HEK293 (cell line): ENCODE results near the gene SLC2A4RG.

Source experiments
- BCL11B ChIP-seq: fragments of 450-650 bp; formaldehyde crosslinking; IDR thresholded peaks from 2 replicates; pipeline ENCODE4 v1.5.1; 2016; ENCODE audit warnings: low read depth, missing biosample characterization, missing genetic modification characterization
- GLIS1 ChIP-seq: fragments of 450-650 bp; formaldehyde crosslinking; IDR thresholded peaks from 2 replicates; pipeline ENCODE4 v1.5.1; 2016; ENCODE audit warnings: missing biosample characterization, missing genetic modification characterization
- SP7 ChIP-seq: fragments of 450-650 bp; formaldehyde crosslinking; IDR thresholded peaks from 2 replicates; pipeline ENCODE4 v1.5.1; 2016; ENCODE audit warnings: missing biosample characterization, missing genetic modification characterization
- WT1 ChIP-seq: fragments of 450-650 bp; formaldehyde crosslinking; IDR thresholded peaks from 2 replicates; pipeline ENCODE4 v1.5.1; 2016; ENCODE audit warnings: missing biosample characterization, missing genetic modification characterization
- ZFP41 ChIP-seq: fragments of 450-650 bp; formaldehyde crosslinking; IDR thresholded peaks from 2 replicates; pipeline ENCODE4 v1.5.1; 2016; ENCODE audit warnings: missing biosample characterization, missing genetic modification characterization, borderline replicate concordance
- ZNF132 ChIP-seq: fragments of 450-650 bp; formaldehyde crosslinking; IDR thresholded peaks from 2 replicates; pipeline ENCODE4 v1.5.1; 2017; ENCODE audit warnings: missing biosample characterization, missing genetic modification characterization, borderline replicate concordance
- ZNF175 ChIP-seq: fragments of 450-650 bp; formaldehyde crosslinking; IDR thresholded peaks from 2 replicates; pipeline ENCODE4 v1.5.1; 2016; ENCODE audit warnings: missing biosample characterization, missing genetic modification characterization
- ZNF239 ChIP-seq: fragments of 450-650 bp; formaldehyde crosslinking; IDR thresholded peaks from 2 replicates; pipeline ENCODE4 v1.5.1; 2016; ENCODE audit warnings: missing biosample characterization, missing genetic modification characterization
- ZNF335 ChIP-seq: fragments of 450-650 bp; formaldehyde crosslinking; conservative IDR thresholded peaks from 2 replicates; pipeline ENCODE4 v1.5.1; 2016; ENCODE audit warnings: missing biosample characterization, missing genetic modification characterization
- ZNF341 ChIP-seq: fragments of 450-650 bp; formaldehyde crosslinking; IDR thresholded peaks from 2 replicates; pipeline ENCODE4; 2016; ENCODE audit warnings: low read depth, missing biosample characterization, missing genetic modification characterization
- ZNF366 ChIP-seq: fragments of 450-650 bp; formaldehyde crosslinking; conservative IDR thresholded peaks from 2 replicates; pipeline ENCODE4 v1.5.1; 2016; ENCODE audit warnings: missing biosample characterization, missing genetic modification characterization
- ZNF404 ChIP-seq: fragments of 450-650 bp; formaldehyde crosslinking; IDR thresholded peaks from 2 replicates; pipeline ENCODE4 v1.5.1; 2017; ENCODE audit warnings: missing biosample characterization, missing genetic modification characterization
- ZNF416 ChIP-seq: fragments of 450-650 bp; formaldehyde crosslinking; IDR thresholded peaks from 2 replicates; pipeline ENCODE4 v1.5.1; 2016; ENCODE audit warnings: missing biosample characterization, missing genetic modification characterization
- ZNF423 ChIP-seq: fragments of 450-650 bp; formaldehyde crosslinking; IDR thresholded peaks from 2 replicates; pipeline ENCODE4 v1.5.1; 2016; ENCODE audit warnings: missing biosample characterization, missing genetic modification characterization
- ZNF426 ChIP-seq: fragments of 450-650 bp; formaldehyde crosslinking; IDR thresholded peaks from 2 replicates; pipeline ENCODE4 v1.5.1; 2017; ENCODE audit warnings: missing biosample characterization, missing genetic modification characterization, mild to moderate bottlenecking, inconsistent platforms, moderate library complexity
- ZNF473 ChIP-seq: fragments of 450-650 bp; formaldehyde crosslinking; IDR thresholded peaks from 2 replicates; pipeline ENCODE4 v1.5.1; 2017; ENCODE audit warnings: missing biosample characterization, missing genetic modification characterization
- ZNF529 ChIP-seq: fragments of 450-650 bp; formaldehyde crosslinking; IDR thresholded peaks from 2 replicates; pipeline ENCODE4 v1.5.1; 2017; ENCODE audit warnings: missing genetic modification characterization, missing biosample characterization; ENCODE audit not compliant: insufficient replicate concordance
- ZNF596 ChIP-seq: fragments of 450-650 bp; IDR thresholded peaks from 2 replicates; pipeline ENCODE4 v1.5.0; 2018; ENCODE audit warnings: missing biosample characterization, mild to moderate bottlenecking, missing genetic modification characterization, moderate library complexity
- ZNF623 ChIP-seq: fragments of 450-650 bp; formaldehyde crosslinking; IDR thresholded peaks from 2 replicates; pipeline ENCODE4 v1.5.1; 2016; ENCODE audit warnings: missing biosample characterization, missing genetic modification characterization
- ZNF624 ChIP-seq: fragments of 450-650 bp; formaldehyde crosslinking; IDR thresholded peaks from 2 replicates; pipeline ENCODE4 v1.5.1; 2017; ENCODE audit warnings: missing biosample characterization, missing genetic modification characterization
- ZNF664 ChIP-seq: fragments of 450-650 bp; formaldehyde crosslinking; IDR thresholded peaks from 2 replicates; pipeline ENCODE4 v1.5.1; 2016; ENCODE audit warnings: missing biosample characterization, missing genetic modification characterization
- ZNF677 ChIP-seq: fragments of 450-650 bp; IDR thresholded peaks from 2 replicates; pipeline ENCODE4 v1.5.0; 2018; ENCODE audit warnings: missing biosample characterization, mild to moderate bottlenecking, missing genetic modification characterization, moderate library complexity
- ZNF768 ChIP-seq: fragments of 450-650 bp; formaldehyde crosslinking; IDR thresholded peaks from 2 replicates; pipeline ENCODE4 v1.5.1; 2018; ENCODE audit warnings: missing biosample characterization, mild to moderate bottlenecking, missing genetic modification characterization
- ZNF792 ChIP-seq: fragments of 450-650 bp; formaldehyde crosslinking; IDR thresholded peaks from 2 replicates; pipeline ENCODE4 v1.5.1; 2016; ENCODE audit warnings: missing biosample characterization, missing genetic modification characterization
- ZSCAN16 ChIP-seq: fragments of 450-650 bp; formaldehyde crosslinking; IDR thresholded peaks from 2 replicates; pipeline ENCODE4 v1.5.1; 2016; ENCODE audit warnings: missing biosample characterization, missing genetic modification characterization
- TF ChIP-seq, protein P1 (sequence below): fragments of 450-650 bp; formaldehyde crosslinking; IDR thresholded peaks from 2 replicates; pipeline ENCODE4 v1.5.1; 2016; ENCODE audit warnings: missing biosample characterization, missing genetic modification characterization
- TF ChIP-seq, protein P2 (sequence below): fragments of 450-650 bp; formaldehyde crosslinking; IDR thresholded peaks from 2 replicates; pipeline ENCODE4 v1.5.1; 2017; ENCODE audit warnings: missing biosample characterization, mild to moderate bottlenecking, missing genetic modification characterization, moderate library complexity
- TF ChIP-seq, protein P3 (sequence below): fragments of 450-650 bp; formaldehyde crosslinking; IDR thresholded peaks from 2 replicates; pipeline ENCODE4 v1.5.1; 2016; ENCODE audit warnings: missing biosample characterization, missing genetic modification characterization, borderline replicate concordance
- TF ChIP-seq, protein P4 (sequence below): fragments of 450-650 bp; formaldehyde crosslinking; IDR thresholded peaks from 2 replicates; pipeline ENCODE4 v1.5.1; 2017; ENCODE audit warnings: missing biosample characterization, missing genetic modification characterization

The SLC2A4RG gene

DNA sequence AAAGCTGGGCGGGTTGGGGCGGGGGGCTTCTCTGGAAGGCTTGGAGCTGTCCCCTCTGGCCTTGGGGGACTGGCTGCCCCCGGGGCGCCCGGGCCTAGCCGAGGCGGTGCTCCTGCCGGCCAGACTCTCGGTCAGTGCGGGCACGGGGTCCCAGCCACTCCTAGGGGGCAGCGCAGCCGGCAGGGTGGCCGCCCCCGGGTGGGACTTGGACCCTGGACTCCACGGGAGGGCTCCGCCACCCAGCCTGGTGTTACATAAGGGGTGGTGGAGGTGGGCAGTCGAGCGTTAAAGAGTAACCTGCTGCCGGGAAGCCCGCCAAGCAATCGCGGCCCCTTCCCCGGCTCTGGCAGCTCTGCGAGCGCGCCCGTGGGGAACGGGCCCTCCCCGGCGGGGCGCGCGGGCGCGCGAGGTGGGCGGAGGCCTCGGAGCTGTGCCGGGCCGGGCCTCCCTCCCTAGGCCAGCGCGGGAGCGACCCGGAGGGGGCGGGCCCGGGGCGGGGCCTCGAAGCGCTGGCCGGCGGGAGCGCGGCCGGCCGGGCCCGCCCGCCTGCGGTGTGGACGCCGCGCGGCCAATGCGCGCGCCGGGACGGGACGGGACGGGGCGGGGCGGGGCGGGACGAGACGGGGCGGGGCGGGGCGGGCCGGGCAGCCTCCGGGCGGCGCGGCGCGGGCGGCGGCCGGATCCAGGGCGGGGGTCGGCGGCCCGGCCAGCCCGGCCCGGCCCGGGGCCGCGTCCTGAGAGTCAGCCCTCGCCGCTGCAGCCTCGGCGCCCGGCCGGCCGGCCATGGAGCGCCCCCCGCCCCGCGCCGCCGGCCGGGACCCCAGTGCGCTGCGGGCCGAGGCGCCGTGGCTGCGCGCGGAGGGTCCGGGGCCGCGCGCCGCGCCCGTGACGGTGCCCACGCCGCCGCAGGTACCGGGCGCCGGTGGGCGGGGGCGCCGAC lies at the start of gene SLC2A4RG (continued):
- TF ChIP-seq ZNF132 (no peak), ZNF426 (tag by site-specific recombination) (no peak), ZNF596 (tag by site-specific recombination) (no peak), GLIS1 (tag by site-specific recombination) (peak; percentile 80), ZNF175 (tag by site-specific recombination) (no peak), ZNF404 (tag by site-specific recombination) (no peak), ZNF529 (no peak), ZNF341 (tag by site-specific recombination) (peak; percentile 59), ZNF423 (tag by site-specific recombination) (peak; percentile 76; the same call in 1 of the 2 replicates), ZNF239 (tag by site-specific recombination) (no peak), ZNF335 (tag by site-specific recombination) (no peak), ZFP41 (tag by site-specific recombination) (no peak), WT1 (tag by site-specific recombination) (no peak), ZNF366 (tag by site-specific recombination) (no peak), SP7 (peak; percentile 15; the same call in 1 of the 2 replicates), ZNF473 (tag by site-specific recombination) (no peak), ZNF624 (tag by site-specific recombination) (no peak), ZNF416 (tag by site-specific recombination) (no peak), ZSCAN16 (tag by site-specific recombination) (no peak), ZNF664 (tag by site-specific recombination) (no peak), ZNF677 (tag by site-specific recombination) (no peak), BCL11B (tag by site-specific recombination) (no peak), ZNF792 (tag by site-specific recombination) (no peak), ZNF623 (no peak), ZNF768 (tag by site-specific recombination) (no peak)
- TF ChIP-seq, protein P1, sequence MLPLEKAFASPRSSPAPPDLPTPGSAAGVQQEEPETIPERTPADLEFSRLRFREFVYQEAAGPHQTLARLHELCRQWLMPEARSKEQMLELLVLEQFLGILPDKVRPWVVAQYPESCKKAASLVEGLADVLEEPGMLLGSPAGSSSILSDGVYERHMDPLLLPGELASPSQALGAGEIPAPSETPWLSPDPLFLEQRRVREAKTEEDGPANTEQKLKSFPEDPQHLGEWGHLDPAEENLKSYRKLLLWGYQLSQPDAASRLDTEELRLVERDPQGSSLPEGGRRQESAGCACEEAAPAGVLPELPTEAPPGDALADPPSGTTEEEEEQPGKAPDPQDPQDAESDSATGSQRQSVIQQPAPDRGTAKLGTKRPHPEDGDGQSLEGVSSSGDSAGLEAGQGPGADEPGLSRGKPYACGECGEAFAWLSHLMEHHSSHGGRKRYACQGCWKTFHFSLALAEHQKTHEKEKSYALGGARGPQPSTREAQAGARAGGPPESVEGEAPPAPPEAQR, result no peak
- TF ChIP-seq, protein P2, sequence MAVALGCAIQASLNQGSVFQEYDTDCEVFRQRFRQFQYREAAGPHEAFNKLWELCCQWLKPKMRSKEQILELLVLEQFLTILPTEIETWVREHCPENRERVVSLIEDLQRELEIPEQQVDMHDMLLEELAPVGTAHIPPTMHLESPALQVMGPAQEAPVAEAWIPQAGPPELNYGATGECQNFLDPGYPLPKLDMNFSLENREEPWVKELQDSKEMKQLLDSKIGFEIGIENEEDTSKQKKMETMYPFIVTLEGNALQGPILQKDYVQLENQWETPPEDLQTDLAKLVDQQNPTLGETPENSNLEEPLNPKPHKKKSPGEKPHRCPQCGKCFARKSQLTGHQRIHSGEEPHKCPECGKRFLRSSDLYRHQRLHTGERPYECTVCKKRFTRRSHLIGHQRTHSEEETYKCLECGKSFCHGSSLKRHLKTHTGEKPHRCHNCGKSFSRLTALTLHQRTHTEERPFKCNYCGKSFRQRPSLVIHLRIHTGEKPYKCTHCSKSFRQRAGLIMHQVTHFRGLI (tag by site-specific recombination), result no peak
- TF ChIP-seq, protein P3, sequence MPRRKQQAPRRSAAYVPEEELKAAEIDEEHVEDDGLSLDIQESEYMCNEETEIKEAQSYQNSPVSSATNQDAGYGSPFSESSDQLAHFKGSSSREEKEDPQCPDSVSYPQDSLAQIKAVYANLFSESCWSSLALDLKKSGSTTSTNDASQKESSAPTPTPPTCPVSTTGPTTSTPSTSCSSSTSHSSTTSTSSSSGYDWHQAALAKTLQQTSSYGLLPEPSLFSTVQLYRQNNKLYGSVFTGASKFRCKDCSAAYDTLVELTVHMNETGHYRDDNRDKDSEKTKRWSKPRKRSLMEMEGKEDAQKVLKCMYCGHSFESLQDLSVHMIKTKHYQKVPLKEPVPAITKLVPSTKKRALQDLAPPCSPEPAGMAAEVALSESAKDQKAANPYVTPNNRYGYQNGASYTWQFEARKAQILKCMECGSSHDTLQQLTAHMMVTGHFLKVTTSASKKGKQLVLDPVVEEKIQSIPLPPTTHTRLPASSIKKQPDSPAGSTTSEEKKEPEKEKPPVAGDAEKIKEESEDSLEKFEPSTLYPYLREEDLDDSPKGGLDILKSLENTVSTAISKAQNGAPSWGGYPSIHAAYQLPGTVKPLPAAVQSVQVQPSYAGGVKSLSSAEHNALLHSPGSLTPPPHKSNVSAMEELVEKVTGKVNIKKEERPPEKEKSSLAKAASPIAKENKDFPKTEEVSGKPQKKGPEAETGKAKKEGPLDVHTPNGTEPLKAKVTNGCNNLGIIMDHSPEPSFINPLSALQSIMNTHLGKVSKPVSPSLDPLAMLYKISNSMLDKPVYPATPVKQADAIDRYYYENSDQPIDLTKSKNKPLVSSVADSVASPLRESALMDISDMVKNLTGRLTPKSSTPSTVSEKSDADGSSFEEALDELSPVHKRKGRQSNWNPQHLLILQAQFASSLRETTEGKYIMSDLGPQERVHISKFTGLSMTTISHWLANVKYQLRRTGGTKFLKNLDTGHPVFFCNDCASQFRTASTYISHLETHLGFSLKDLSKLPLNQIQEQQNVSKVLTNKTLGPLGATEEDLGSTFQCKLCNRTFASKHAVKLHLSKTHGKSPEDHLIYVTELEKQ (tag by site-specific recombination), result no peak
- TF ChIP-seq, protein P4, sequence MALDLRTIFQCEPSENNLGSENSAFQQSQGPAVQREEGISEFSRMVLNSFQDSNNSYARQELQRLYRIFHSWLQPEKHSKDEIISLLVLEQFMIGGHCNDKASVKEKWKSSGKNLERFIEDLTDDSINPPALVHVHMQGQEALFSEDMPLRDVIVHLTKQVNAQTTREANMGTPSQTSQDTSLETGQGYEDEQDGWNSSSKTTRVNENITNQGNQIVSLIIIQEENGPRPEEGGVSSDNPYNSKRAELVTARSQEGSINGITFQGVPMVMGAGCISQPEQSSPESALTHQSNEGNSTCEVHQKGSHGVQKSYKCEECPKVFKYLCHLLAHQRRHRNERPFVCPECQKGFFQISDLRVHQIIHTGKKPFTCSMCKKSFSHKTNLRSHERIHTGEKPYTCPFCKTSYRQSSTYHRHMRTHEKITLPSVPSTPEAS (tag by site-specific recombination), result no peak
